ENCODE measurements around the gene HMGCLL1.

DNA sequence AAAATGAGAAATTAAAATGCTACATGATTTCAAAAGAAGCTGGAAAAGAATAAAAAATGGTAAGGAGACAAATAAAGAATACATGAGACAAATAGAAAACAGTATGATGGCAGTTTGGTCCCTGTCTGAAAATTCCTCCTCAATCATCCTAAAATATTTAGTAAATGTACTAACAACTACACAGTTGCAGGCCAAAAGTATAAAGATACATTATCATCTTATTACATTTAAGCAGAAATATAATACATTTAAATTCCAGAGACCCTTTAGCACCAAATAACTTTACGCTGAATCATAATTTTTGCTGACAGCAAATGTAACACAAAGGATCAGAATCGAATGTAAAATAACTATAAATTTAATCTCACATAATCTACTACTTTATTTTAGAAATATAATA lies 4.4 kb downstream of the HMGCLL1 start:
- TF ChIP-seq POLR2A (IDR thresholded peaks at IDR 0.05): no peak
- no peak for TF ChIP-seq CTCF (IDR thresholded peaks at IDR 0.05)
